Activated CD4-positive, alpha-beta T cell treated with anti-CD3 and anti-CD28 coated beads, Interleukin-2, amount 10 ng/mL, durations not matched to agents 24 days and 14 days (primary cell): ENCODE results near the gene CXCL12. TPM values are rescaled to one million over a fixed set of nuclear protein-coding genes. Genes with fewer than 3 reads are reported as not detected.

Experiments used
- DNase-seq: peaks from one replicate; pipeline ENCODE4 v3.0.0; 2022
- H3K27ac Mint-ChIP-seq: one replicate; pipeline ENCODE4 v1.8.0; 2022; ENCODE audit warnings: mild to moderate bottlenecking, mixed read lengths
- H3K27me3 Mint-ChIP-seq: one replicate; pipeline ENCODE4 v1.8.0; 2022; ENCODE audit warnings: mixed read lengths
- H3K36me3 Mint-ChIP-seq: one replicate; pipeline ENCODE4 v1.8.0; 2022; ENCODE audit warnings: low read depth, mild to moderate bottlenecking, mixed read lengths
- H3K4me1 Mint-ChIP-seq: one replicate; pipeline ENCODE4 v1.8.0; 2021; ENCODE audit warnings: mixed read lengths
- H3K4me3 Mint-ChIP-seq: one replicate; pipeline ENCODE4 v1.8.0; 2022; ENCODE audit warnings: mild to moderate bottlenecking, moderate library complexity, mixed read lengths
- H3K9me3 Mint-ChIP-seq: one replicate; pipeline ENCODE4 v1.8.0; 2021; ENCODE audit warnings: mixed read lengths
- intact Hi-C: fragments of 100-400 bp; cut with micrococcal nuclease; formaldehyde crosslinking; loops from one replicate; pipeline ENCODE4 v1.15.1; 2023
- total RNA-seq: library from RNA; stranded (reverse); gene quantifications from 2 replicates; pipeline ENCODE4 v1.2.3, GENCODE V29; 2022

CXCL12 gene
- total RNA-seq, 1 donor from 2014 or later: not detected

DNA sequence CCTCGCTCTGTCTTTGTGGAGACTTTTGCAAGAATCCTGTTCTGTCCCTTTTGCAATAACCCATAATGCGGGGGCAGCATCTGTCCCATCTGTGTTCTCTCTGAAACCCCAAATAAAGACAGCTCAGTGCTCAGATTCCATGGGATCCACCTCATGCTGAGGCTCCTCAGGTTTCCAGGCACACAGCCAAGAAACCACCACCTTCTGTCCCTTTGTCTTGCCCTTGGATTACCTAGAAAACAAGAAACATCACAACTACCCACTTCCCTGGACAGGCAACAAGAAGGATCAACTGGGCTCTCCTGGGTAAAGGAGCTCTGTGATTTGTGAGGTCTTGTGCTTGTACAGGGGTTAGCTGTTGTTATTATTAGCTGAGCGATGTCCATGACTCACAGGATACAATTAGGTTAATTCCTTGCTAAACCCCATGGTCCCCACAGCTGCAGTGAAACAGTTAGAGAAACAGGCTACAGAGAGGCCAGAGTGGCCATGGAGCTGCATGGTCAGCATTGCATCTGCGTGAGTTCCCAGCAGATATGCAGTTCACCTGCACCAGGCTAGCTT is 50.2 kb downstream of the CXCL12 start:
- Mint-ChIP-seq H3K4me1 (no peaks in the 10 kb centered on the region), H3K4me3 (no peak overlapping the region), H3K9me3 (no peaks in the 10 kb centered on the region), H3K27ac (no peak overlapping the region), H3K36me3 (no peaks in the 10 kb centered on the region), H3K27me3 (no peaks in the 10 kb centered on the region)
- DNase-seq: no peak
- intact Hi-C loops: no loop called here

DNA sequence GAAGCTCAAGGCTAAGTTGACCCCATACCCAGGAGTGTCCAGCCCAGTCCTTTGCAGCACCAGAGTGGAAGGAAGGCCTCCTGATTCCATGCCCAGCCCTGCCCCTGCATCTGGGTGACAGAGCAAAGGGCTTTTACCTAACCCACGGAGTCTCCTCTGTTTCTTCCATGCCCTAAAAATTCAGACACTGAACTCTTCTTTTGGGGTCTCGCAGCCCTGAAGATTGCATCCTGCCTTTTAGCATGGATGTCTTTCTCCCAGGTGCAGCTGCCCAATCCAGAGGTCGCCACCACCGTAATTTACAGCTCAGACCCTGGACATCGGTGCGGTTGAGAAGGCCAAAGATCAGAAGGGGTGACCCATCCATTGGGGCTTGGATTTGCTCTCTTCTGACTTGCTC is 50.8 kb downstream of the CXCL12 start:
- Mint-ChIP-seq H3K27me3 (peaks cover 2% of the 10 kb centered on the region), H3K36me3 (no peaks in the 10 kb centered on the region), H3K27ac (no peak overlapping the region), H3K4me3 (no peak overlapping the region), H3K9me3 (no peaks in the 10 kb centered on the region), H3K4me1 (no peaks in the 10 kb centered on the region)
- intact Hi-C loops: no loop called here
- DNase-seq: no peak

DNA sequence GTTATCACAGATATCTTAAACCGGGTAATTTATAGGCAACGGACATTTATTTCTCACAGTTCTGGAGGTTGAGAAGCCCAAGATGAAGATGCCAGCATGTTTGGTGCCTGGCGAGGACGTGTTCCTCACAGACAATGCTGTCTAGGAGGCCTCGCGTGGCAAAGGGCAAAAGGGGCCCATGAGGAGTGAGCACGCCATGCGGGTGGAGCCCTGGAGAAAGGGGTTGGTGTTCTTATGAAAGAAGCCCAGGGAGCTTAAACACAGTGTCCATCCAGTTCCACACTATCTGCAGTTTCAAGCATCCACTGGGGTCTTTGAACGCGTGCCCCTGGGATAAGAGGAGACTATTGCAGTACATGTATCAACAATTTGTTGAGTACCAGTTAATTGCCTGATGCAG is 51.4 kb downstream of the CXCL12 start:
- Mint-ChIP-seq H3K36me3 (no peaks in the 10 kb centered on the region), H3K4me1 (no peaks in the 10 kb centered on the region), H3K27ac (no peak overlapping the region), H3K27me3 (peaks cover 3% of the 10 kb centered on the region), H3K4me3 (no peak overlapping the region), H3K9me3 (no peaks in the 10 kb centered on the region)
- DNase-seq: no peak
- intact Hi-C loops: no loop called here

DNA sequence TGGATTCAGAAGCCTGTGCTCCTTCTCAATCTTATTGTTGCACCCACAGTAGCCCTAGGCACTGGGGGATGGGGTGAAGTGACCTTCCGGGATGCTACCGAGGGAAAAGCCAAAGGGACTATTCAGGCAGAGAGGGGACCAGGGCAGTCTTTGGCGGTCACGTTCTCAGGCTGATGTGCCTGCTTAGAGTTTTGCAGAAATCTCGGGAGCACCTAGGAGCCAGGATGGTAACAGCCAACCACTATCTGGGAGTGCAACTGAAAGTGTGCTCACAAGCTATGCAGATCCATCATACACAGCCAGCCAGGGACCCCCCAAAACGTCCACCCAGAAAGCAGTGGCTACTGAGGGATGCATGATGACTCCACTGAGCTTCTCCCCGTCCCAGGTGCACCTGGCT is 52.4 kb downstream of the CXCL12 start:
- intact Hi-C loops: no loop called here
- no peaks in the 10 kb centered on the region for H3K36me3 Mint-ChIP-seq
- DNase-seq: no peak
- H3K27me3 Mint-ChIP-seq: peaks cover 5% of the 10 kb centered on the region
- no peak overlapping the region for H3K27ac Mint-ChIP-seq
- no peak overlapping the region for H3K4me3 Mint-ChIP-seq
- H3K4me1 Mint-ChIP-seq: no peaks in the 10 kb centered on the region
- no peaks in the 10 kb centered on the region for H3K9me3 Mint-ChIP-seq

DNA sequence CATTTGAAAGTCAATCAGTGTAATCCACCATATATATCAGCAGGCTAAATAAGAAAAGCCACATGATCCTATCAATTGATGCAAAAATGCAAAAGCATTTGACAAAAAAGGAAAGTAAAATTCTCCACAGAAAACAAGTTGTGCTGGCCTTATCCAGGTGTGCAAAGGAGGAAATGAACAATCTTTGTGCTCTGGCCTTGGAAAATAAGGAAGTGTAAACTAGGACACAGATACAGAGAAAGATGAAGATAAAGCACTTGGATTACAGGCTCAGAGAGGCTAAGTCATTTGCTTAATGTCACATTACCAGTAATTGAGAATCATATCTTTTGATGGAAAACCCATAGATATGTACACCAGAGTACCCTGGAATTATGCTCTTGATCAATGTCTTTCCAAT is 54.5 kb downstream of the CXCL12 start:
- no peak for DNase-seq
- Mint-ChIP-seq H3K9me3 (no peaks in the 10 kb centered on the region), H3K4me3 (no peak overlapping the region), H3K27ac (no peak overlapping the region), H3K4me1 (no peaks in the 10 kb centered on the region), H3K27me3 (peaks cover 5% of the 10 kb centered on the region), H3K36me3 (no peaks in the 10 kb centered on the region)
- intact Hi-C loops: no loop called here

DNA sequence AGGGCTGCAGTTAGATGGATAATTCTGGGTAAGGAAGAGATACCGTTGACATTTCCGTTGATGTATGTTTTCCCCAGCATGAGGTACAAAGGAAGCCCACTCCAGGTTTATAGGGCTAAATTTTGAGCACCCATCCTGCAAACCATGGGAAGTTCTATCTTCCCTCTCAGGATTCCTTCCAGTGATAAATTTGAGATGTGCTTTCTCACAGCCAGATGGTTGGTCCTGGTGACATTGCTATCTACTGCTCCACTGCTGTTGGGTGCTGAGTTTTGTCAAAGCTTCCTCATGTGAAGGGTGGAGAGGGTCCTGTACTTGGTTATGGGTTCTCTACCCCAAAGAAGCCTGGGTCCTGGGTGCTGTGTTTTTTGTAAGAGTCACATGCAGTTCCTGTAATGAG is 57.4 kb downstream of the CXCL12 start:
- H3K36me3 Mint-ChIP-seq: no peaks in the 10 kb centered on the region
- no peak for DNase-seq
- H3K4me3 Mint-ChIP-seq: no peak overlapping the region
- H3K9me3 Mint-ChIP-seq: no peaks in the 10 kb centered on the region
- no peaks in the 10 kb centered on the region for H3K4me1 Mint-ChIP-seq
- intact Hi-C loops: no loop called here
- peaks cover 5% of the 10 kb centered on the region for H3K27me3 Mint-ChIP-seq
- H3K27ac Mint-ChIP-seq: no peak overlapping the region
